Stimulated activated CD8-positive, alpha-beta memory T cell treated with anti-CD3 and anti-CD28 coated beads, Interleukin-12 subunit alpha, Interleukin-12 subunit beta, amount 100 ng/mL, for 4 hours (primary cell): ENCODE data around the gene GSTM1.

Source experiments
- DNase-seq: peaks from one replicate; pipeline ENCODE4 v3.0.0-alpha.2; 2020; ENCODE audit warnings: low read depth

GSTM1 gene

GRCh38 chr1:109687641-109688499 lies at the start of gene GSTM1:
GSTM1 (plus strand) TSS chr1:109687817; CDS start chr1:109687874, 57 bp downstream.
- DNase-seq: peak; percentile 74

- DNase-seq: no peak
Observed at GRCh38 chr1:109639063-109639840, 48.4 kb upstream of the GSTM1 start.

- no peak for DNase-seq
Observed at GRCh38 chr1:109639841-109640184, 47.8 kb upstream of the GSTM1 start.

- peak; percentile 70 for DNase-seq
Observed at GRCh38 chr1:109640285-109640865, 47.2 kb upstream of the GSTM1 start.

- DNase-seq: no peak
Observed at GRCh38 chr1:109641078-109641740, 46.4 kb upstream of the GSTM1 start.

- no peak for DNase-seq
Observed at GRCh38 chr1:109641861-109642260, 45.8 kb upstream of the GSTM1 start.

- no peak for DNase-seq
Observed at GRCh38 chr1:109642626-109643025, 45.0 kb upstream of the GSTM1 start.

GRCh38 chr1:109643385-109644230 lies 44.0 kb upstream of the GSTM1 start:
- DNase-seq: peak; percentile 69

- no peak for DNase-seq
Observed at GRCh38 chr1:109644670-109645069, 42.9 kb upstream of the GSTM1 start.

GRCh38 chr1:109649491-109649914 lies 38.1 kb upstream of the GSTM1 start:
- no peak for DNase-seq

- DNase-seq: no peak
Observed at GRCh38 chr1:109650609-109651008, 37.0 kb upstream of the GSTM1 start.

GRCh38 chr1:109652402-109652801 lies 35.2 kb upstream of the GSTM1 start:
- no peak for DNase-seq

- no peak for DNase-seq
Observed at GRCh38 chr1:109653306-109653705, 34.3 kb upstream of the GSTM1 start.

GRCh38 chr1:109654519-109654918 lies 33.1 kb upstream of the GSTM1 start:
- DNase-seq: no peak

GRCh38 chr1:109655615-109656519 lies 31.8 kb upstream of the GSTM1 start, which contains the start of gene GSTM4:
GSTM4 (plus strand) TSS chr1:109656099; CDS start chr1:109656390, 291 bp downstream.
- peak; percentile 53 for DNase-seq

GRCh38 chr1:109657395-109657794 lies 30.2 kb upstream of the GSTM1 start:
- DNase-seq: no peak

- no peak for DNase-seq
Observed at GRCh38 chr1:109657970-109658369, 29.6 kb upstream of the GSTM1 start.

- DNase-seq: no peak
Observed at GRCh38 chr1:109658533-109659042, 29.0 kb upstream of the GSTM1 start.

- no peak for DNase-seq
Observed at GRCh38 chr1:109659145-109659544, 28.5 kb upstream of the GSTM1 start.
